Measurements from ENCODE around the gene MYBPC2.

Gene MYBPC2

DNA sequence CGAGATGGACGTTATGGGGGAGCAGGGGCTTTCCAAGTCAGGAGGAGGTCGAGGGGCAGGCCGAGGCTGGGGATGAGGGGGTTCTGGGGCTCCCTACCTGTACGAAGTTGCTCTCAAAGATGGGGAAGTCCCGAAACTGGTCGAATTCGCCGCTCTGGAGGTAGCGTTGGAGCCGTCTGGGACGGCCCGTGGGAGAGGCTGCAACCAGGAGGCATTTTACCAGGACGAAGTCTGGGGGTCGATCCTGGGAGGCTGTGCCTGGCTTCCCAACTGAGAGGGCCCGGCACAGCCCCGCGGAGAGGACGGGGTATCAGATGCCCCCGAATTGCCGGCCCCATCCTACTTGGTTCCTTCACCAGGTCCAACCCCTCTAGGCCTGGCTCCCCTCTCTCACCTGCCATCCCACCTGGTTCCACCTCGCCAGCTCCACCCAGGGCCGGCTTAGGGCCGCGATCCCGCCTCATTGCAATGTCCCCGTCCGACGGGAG lies 43.1 kb downstream of the MYBPC2 start:
- H3K4me1 ChIP-seq = peaks cover 0 to 21% (median 14%) of the 10 kb centered on the region in 4 donors
- peak overlapping the region; percentile 69 to 76 for H3K27ac ChIP-seq
- intact Hi-C loops (cut with DNase I; ENCODE audit: low total_unique reads) = loop anchor here (1.0 kb wide), 1 partner anchor 36 kb away; the partner anchor contains the start of gene JOSD2
- peaks cover 11 to 24% (median 21%) of the 10 kb centered on the region in 3 donors for H3K36me3 ChIP-seq
- TF ChIP-seq, protein P1, sequence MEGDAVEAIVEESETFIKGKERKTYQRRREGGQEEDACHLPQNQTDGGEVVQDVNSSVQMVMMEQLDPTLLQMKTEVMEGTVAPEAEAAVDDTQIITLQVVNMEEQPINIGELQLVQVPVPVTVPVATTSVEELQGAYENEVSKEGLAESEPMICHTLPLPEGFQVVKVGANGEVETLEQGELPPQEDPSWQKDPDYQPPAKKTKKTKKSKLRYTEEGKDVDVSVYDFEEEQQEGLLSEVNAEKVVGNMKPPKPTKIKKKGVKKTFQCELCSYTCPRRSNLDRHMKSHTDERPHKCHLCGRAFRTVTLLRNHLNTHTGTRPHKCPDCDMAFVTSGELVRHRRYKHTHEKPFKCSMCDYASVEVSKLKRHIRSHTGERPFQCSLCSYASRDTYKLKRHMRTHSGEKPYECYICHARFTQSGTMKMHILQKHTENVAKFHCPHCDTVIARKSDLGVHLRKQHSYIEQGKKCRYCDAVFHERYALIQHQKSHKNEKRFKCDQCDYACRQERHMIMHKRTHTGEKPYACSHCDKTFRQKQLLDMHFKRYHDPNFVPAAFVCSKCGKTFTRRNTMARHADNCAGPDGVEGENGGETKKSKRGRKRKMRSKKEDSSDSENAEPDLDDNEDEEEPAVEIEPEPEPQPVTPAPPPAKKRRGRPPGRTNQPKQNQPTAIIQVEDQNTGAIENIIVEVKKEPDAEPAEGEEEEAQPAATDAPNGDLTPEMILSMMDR (IDR thresholded peaks at IDR 0.05) = no peak
- no peak for DNase-seq
- H3K9me3 ChIP-seq = no peaks in the 10 kb centered on the region
- H3K27me3 ChIP-seq = no peaks in the 10 kb centered on the region
- H3K4me3 ChIP-seq = peak overlapping the region; percentile 86 to 90

DNA sequence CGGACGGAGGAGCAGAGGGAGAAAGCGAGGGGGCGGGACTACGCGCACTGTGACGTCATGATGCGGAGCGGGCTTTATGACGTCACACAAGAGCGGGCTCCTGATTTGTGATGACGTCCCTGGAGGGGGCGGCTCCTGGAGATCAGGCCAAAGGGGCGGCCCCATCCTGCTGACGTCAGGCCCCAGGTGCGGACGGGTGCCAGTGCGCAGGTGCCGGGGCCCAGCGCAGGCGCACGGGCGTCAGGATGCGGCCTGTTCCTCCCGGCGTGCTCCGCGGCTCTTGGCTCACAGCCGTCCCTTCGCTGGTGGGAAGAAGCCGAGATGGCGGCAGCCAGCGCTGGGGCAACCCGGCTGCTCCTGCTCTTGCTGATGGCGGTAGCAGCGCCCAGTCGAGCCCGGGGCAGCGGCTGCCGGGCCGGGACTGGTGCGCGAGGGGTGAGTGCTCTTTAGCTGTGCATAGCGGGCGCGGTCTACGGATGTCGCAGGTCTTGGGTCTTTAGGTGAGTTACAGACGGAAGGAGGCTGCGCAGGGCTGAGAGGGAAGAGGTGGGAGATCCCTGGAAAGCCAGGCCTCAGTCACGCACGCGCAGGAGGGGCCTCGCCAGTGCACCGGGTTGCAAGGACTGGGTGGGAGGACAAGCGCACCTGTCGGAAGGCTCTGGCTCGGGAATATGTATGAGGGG lies 43.7 kb downstream of the MYBPC2 start, which contains the start of the genes EMC10 and GARIN5A:
Gene EMC10 (plus strand): TSS at position 284 of the 683 bp plus-strand sequence. CDS start 38 bp downstream, at position 322.
Gene GARIN5A (minus strand): TSS at position 625 of the 683 bp plus-strand sequence. CDS start 460 bp downstream, at position 165.
- intact Hi-C loops (cut with DNase I; ENCODE audit: low total_unique reads) = loop anchor here (1.0 kb wide), 1 partner anchor 35 kb away; the partner anchor contains the start of gene JOSD2
- H3K4me3 ChIP-seq = peak within 1 kb of the TSS; percentile 86 to 90
- H3K36me3 ChIP-seq = peaks cover 13 to 30% (median 27%) of the 10 kb centered on the region in 3 donors
- no peaks in the 10 kb centered on the region for H3K9me3 ChIP-seq
- H3K4me1 ChIP-seq = peaks cover 0 to 21% (median 14%) of the 10 kb centered on the region in 4 donors
- no peaks in the 10 kb centered on the region for H3K27me3 ChIP-seq
- peak; percentile 68 to 90 for DNase-seq
- peak within 1 kb of the TSS; percentile 69 to 76 for H3K27ac ChIP-seq
- TF ChIP-seq, protein P1 (IDR thresholded peaks at IDR 0.05) = no peak

DNA sequence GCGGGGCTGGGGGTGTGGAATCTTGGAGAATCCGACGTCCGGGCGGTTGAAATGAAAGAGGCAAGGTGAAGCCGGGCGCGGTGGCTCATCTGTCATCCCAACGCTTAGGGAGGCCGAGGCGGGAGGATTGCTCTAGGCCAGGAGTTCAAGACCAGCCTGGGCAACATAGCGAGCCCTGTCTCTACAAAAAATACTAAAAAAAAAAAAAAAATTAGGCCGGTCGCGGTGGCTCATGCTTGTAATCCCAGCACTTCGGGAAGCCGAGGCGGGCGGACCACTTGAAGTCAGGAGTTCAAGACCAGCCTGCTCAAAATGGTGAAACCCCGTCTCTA lies 44.2 kb downstream of the MYBPC2 start:
- Histone ChIP-seq H3K27ac (peak overlapping the region; percentile 69 to 76), H3K36me3 (peaks cover 18 to 35% (median 32%) of the 10 kb centered on the region in 3 donors), H3K4me1 (peaks cover 0 to 21% (median 14%) of the 10 kb centered on the region in 4 donors), H3K4me3 (peak overlapping the region; percentile 86 to 90), H3K9me3 (no peaks in the 10 kb centered on the region), H3K27me3 (no peaks in the 10 kb centered on the region)
- no peak for DNase-seq
- intact Hi-C loops (cut with DNase I; ENCODE audit: low total_unique reads) = loop anchor here (1.0 kb wide), 1 partner anchor 34 kb away; the partner anchor contains the start of gene JOSD2
- TF ChIP-seq, protein P1 (IDR thresholded peaks at IDR 0.05) = no peak

DNA sequence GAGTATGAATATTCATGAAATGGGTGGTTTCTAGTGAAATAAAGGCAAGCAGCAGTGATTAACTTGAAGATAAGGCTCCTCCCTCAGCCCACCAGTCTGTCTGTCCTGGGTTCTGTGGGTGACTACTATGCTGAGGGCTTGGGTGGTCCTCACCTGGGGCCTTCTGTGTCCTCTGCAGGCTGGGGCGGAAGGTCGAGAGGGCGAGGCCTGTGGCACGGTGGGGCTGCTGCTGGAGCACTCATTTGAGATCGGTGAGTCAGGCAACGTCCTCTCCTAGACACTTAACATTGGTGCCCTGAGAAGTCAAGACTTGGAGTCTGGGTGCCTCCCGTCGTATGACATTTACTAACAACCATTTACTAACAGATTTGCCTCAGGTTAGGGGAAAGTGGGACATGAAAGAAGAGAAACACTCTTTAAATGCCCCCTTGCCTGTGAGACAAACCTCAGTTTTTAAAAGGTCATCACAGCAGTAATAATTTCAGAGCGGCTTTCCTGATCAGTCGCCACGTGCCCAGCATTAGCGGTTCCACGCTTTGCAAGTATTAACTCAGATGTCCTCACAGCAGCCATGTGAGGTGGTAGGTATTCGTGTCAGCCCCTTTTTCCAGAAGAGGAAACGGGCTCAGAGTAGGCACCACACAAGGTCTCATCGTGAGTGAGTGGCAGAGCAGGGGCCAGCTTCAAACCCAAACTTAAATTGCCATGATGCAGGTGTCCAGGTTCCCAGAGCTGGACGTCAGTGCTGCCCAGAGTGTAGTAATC lies 45.2 kb downstream of the MYBPC2 start:
- Histone ChIP-seq H3K4me3 (no peak overlapping the region), H3K9me3 (no peaks in the 10 kb centered on the region), H3K27me3 (no peaks in the 10 kb centered on the region), H3K4me1 (peaks cover 0 to 21% (median 14%) of the 10 kb centered on the region in 4 donors), H3K27ac (no peak overlapping the region), H3K36me3 (peaks cover 21 to 46% (median 43%) of the 10 kb centered on the region in 3 donors)
- intact Hi-C loops (cut with DNase I; ENCODE audit: low total_unique reads) = no loop called here
- no peak for DNase-seq
- TF ChIP-seq, protein P1 (IDR thresholded peaks at IDR 0.05) = no peak

DNA sequence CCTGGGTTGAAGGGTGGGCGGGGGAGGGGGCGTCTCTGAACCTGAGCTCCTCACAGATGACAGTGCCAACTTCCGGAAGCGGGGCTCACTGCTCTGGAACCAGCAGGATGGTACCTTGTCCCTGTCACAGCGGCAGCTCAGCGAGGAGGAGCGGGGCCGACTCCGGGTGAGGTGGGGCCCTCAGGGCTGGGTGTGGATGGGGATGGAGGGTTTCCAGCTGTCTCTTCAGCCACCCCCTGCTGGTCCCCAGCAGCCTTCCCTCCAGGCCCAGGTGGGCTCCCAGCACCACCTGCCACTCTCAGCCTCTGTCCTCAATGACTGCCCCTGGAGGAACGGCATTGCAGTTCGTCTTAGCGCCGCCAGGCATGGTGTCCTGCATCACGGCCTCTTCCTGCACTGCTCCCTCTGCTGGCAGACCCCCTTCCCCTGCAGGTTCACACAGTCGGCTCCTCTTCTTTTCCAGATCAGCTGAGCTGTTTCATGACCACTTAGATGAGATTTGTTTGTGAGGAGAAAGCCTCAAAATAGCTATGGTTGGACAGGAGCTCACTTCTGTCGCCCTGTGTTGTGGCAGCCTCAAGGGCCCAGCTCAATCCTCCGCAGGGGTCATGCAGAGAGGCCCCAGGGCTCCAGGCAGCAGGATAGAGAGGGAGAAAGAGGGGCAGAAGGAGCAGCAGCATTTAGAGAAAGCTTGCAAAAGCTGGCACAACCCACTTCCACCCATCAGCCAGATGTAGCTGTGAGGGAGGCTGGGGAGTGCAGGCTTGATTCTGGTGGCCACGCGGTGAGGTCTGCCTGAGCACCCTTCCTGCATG lies 46.4 kb downstream of the MYBPC2 start:
- no peak overlapping the region for H3K4me3 ChIP-seq
- no peaks in the 10 kb centered on the region for H3K9me3 ChIP-seq
- no peak overlapping the region for H3K27ac ChIP-seq
- intact Hi-C loops (cut with DNase I; ENCODE audit: low total_unique reads) = no loop called here
- no peaks in the 10 kb centered on the region for H3K27me3 ChIP-seq
- TF ChIP-seq, protein P1 (IDR thresholded peaks at IDR 0.05) = no peak
- peaks cover 0 to 21% (median 14%) of the 10 kb centered on the region in 4 donors for H3K4me1 ChIP-seq
- DNase-seq = no peak
- peaks cover 21 to 54% (median 53%) of the 10 kb centered on the region in 3 donors for H3K36me3 ChIP-seq

Data from tibial artery (tissue), 4 donors.